Dendritic cell treated with granulocyte-macrophage colony-stimulating factor and Interleukin-4, amounts not matched to agents 40 ng/mL and 50 ng/mL, for 4 days (primary cell): ENCODE results near the gene CYSTM1.
A peak's percentile ranks its signal among the peaks of the same experiment; 100 is the strongest.
"Not testable (repeated sequence)": the region's sequence is repeated elsewhere in the genome, so short reads cannot be mapped to it uniquely, and the experiment has no call there.

Experiments used
- H3K27ac Mint-ChIP-seq: one replicate; pipeline ENCODE4 v1.8.0; 2022; ENCODE audit warnings: mild to moderate bottlenecking, mixed read lengths
- H3K27me3 Mint-ChIP-seq: one replicate; pipeline ENCODE4 v1.8.0; 2022; ENCODE audit warnings: mild to moderate bottlenecking, mixed read lengths
- H3K36me3 Mint-ChIP-seq: one replicate; pipeline ENCODE4 v1.8.0; 2022; ENCODE audit warnings: low read depth, mixed read lengths
- H3K4me1 Mint-ChIP-seq: one replicate; pipeline ENCODE4 v1.8.0; 2022; ENCODE audit warnings: low read depth, mixed read lengths
- H3K4me3 Mint-ChIP-seq: one replicate; pipeline ENCODE4 v1.8.0; 2022; ENCODE audit warnings: mild to moderate bottlenecking, moderate library complexity, mixed read lengths
- H3K9me3 Mint-ChIP-seq: one replicate; pipeline ENCODE4 v1.8.0; 2022; ENCODE audit warnings: mixed read lengths
- intact Hi-C: fragments of 100-400 bp; cut with micrococcal nuclease; formaldehyde crosslinking; loops from one replicate; pipeline ENCODE4 v1.15.0; 2022

The CYSTM1 gene

GRCh38 chr5:140154710-140155381 is 20.1 kb upstream of the CYSTM1 start:
- intact Hi-C loops: loop anchor here (5.0 kb wide), 1 partner anchor 368 kb away; no protein-coding TSS in a partner anchor
- not testable (repeated sequence) for H3K27ac Mint-ChIP-seq, H3K9me3 Mint-ChIP-seq

GRCh38 chr5:140157032-140157781 is 17.8 kb upstream of the CYSTM1 start:
- no peak overlapping the region for H3K4me3 Mint-ChIP-seq
- H3K36me3 Mint-ChIP-seq: no peaks in the 10 kb centered on the region
- no peaks in the 10 kb centered on the region for H3K9me3 Mint-ChIP-seq
- H3K27me3 Mint-ChIP-seq: peaks cover 15% of the 10 kb centered on the region
- peaks cover 20% of the 10 kb centered on the region for H3K4me1 Mint-ChIP-seq
- intact Hi-C loops: loop anchor here (1.0 to 5.0 kb wide), 3 partner anchors 11 to 370 kb away; no protein-coding TSS in a partner anchor
- H3K27ac Mint-ChIP-seq: no peak overlapping the region

More at GRCh38 chr5:140154710-140155381, 20.1 kb upstream of the CYSTM1 start:
- peaks cover 20% of the 10 kb centered on the region for H3K4me1 Mint-ChIP-seq
- H3K36me3 Mint-ChIP-seq, H3K4me3 Mint-ChIP-seq: not testable (repeated sequence)
- H3K27me3 Mint-ChIP-seq: peaks cover 13% of the 10 kb centered on the region

GRCh38 chr5:140159014-140159927 is 15.7 kb upstream of the CYSTM1 start:
- no peak overlapping the region for H3K4me3 Mint-ChIP-seq
- H3K4me1 Mint-ChIP-seq: peaks cover 10% of the 10 kb centered on the region
- intact Hi-C loops: loop anchor here (5.0 kb wide), 1 partner anchor 372 kb away; no protein-coding TSS in a partner anchor
- no peaks in the 10 kb centered on the region for H3K36me3 Mint-ChIP-seq
- H3K9me3 Mint-ChIP-seq: no peaks in the 10 kb centered on the region
- no peak overlapping the region for H3K27ac Mint-ChIP-seq
- H3K27me3 Mint-ChIP-seq: peaks cover 12% of the 10 kb centered on the region

- Mint-ChIP-seq H3K36me3 (no peaks in the 10 kb centered on the region), H3K4me3 (no peak overlapping the region), H3K9me3 (no peaks in the 10 kb centered on the region), H3K27ac (no peak overlapping the region), H3K27me3 (peaks cover 14% of the 10 kb centered on the region), H3K4me1 (peaks cover 6% of the 10 kb centered on the region)
- intact Hi-C loops: no loop called here
Measured at GRCh38 chr5:140162275-140162674, 12.7 kb upstream of the CYSTM1 start.

- Mint-ChIP-seq H3K4me1 (peaks cover 6% of the 10 kb centered on the region), H3K27ac (no peak overlapping the region), H3K36me3 (no peaks in the 10 kb centered on the region), H3K27me3 (peaks cover 10% of the 10 kb centered on the region), H3K9me3 (no peaks in the 10 kb centered on the region), H3K4me3 (no peak overlapping the region)
- intact Hi-C loops: no loop called here
Measured at GRCh38 chr5:140162781-140163180, 12.2 kb upstream of the CYSTM1 start.

- Mint-ChIP-seq H3K4me3 (no peak overlapping the region), H3K9me3 (no peaks in the 10 kb centered on the region), H3K36me3 (no peaks in the 10 kb centered on the region), H3K27ac (no peak overlapping the region), H3K4me1 (peaks cover 6% of the 10 kb centered on the region), H3K27me3 (peaks cover 7% of the 10 kb centered on the region)
- intact Hi-C loops: no loop called here
Measured at GRCh38 chr5:140165101-140165922, 9.7 kb upstream of the CYSTM1 start.

GRCh38 chr5:140165923-140166270 is 9.1 kb upstream of the CYSTM1 start:
- Mint-ChIP-seq H3K4me1 (peaks cover 6% of the 10 kb centered on the region), H3K4me3 (no peak overlapping the region), H3K27ac (no peak overlapping the region), H3K27me3 (peaks cover 7% of the 10 kb centered on the region), H3K9me3 (no peaks in the 10 kb centered on the region), H3K36me3 (no peaks in the 10 kb centered on the region)
- intact Hi-C loops: no loop called here

- H3K36me3 Mint-ChIP-seq: no peaks in the 10 kb centered on the region
- peak overlapping the region; percentile 35 for H3K27ac Mint-ChIP-seq
- H3K4me1 Mint-ChIP-seq: peaks cover 6% of the 10 kb centered on the region
- H3K27me3 Mint-ChIP-seq: peaks cover 9% of the 10 kb centered on the region
- H3K4me3 Mint-ChIP-seq: no peak overlapping the region
- H3K9me3 Mint-ChIP-seq: no peaks in the 10 kb centered on the region
- intact Hi-C loops: no loop called here
Measured at GRCh38 chr5:140166911-140167310, 8.1 kb upstream of the CYSTM1 start.

- no peak overlapping the region for H3K4me3 Mint-ChIP-seq
- no peaks in the 10 kb centered on the region for H3K9me3 Mint-ChIP-seq
- intact Hi-C loops: no loop called here
- H3K4me1 Mint-ChIP-seq: peaks cover 9% of the 10 kb centered on the region
- no peaks in the 10 kb centered on the region for H3K36me3 Mint-ChIP-seq
- peaks cover 6% of the 10 kb centered on the region for H3K27me3 Mint-ChIP-seq
- no peak overlapping the region for H3K27ac Mint-ChIP-seq
Measured at GRCh38 chr5:140168371-140168770, 6.6 kb upstream of the CYSTM1 start.

- H3K36me3 Mint-ChIP-seq: no peaks in the 10 kb centered on the region
- no peak overlapping the region for H3K4me3 Mint-ChIP-seq
- no peaks in the 10 kb centered on the region for H3K9me3 Mint-ChIP-seq
- intact Hi-C loops: no loop called here
- peaks cover 6% of the 10 kb centered on the region for H3K27me3 Mint-ChIP-seq
- no peak overlapping the region for H3K27ac Mint-ChIP-seq
- H3K4me1 Mint-ChIP-seq: peaks cover 16% of the 10 kb centered on the region
Measured at GRCh38 chr5:140169410-140169809, 5.6 kb upstream of the CYSTM1 start.

- Mint-ChIP-seq H3K27ac (no peak overlapping the region), H3K9me3 (no peaks in the 10 kb centered on the region), H3K4me1 (peaks cover 28% of the 10 kb centered on the region), H3K27me3 (peaks cover 2% of the 10 kb centered on the region), H3K36me3 (peaks cover 14% of the 10 kb centered on the region), H3K4me3 (no peak overlapping the region)
- intact Hi-C loops: no loop called here
Measured at GRCh38 chr5:140172483-140172882, 2.5 kb upstream of the CYSTM1 start.

- H3K27ac Mint-ChIP-seq: peak overlapping the region; percentile 3
Measured at GRCh38 chr5:140174014-140174413, 974 bp upstream of the CYSTM1 start.

GRCh38 chr5:140175367-140176030 is 511 bp downstream of the CYSTM1 start:
- Mint-ChIP-seq H3K4me3 (peak overlapping the region; percentile 98), H3K4me1 (peaks cover 35% of the 10 kb centered on the region), H3K27ac (peak overlapping the region; percentile 97), H3K27me3 (peaks cover 2% of the 10 kb centered on the region), H3K9me3 (no peaks in the 10 kb centered on the region), H3K36me3 (peaks cover 14% of the 10 kb centered on the region)
- intact Hi-C loops: loop anchor here (1.0 kb wide), 1 partner anchor 11 kb away; no protein-coding TSS in a partner anchor

More at GRCh38 chr5:140174014-140174413, 974 bp upstream of the CYSTM1 start:
- H3K27me3 Mint-ChIP-seq: peaks cover 2% of the 10 kb centered on the region
- peaks cover 14% of the 10 kb centered on the region for H3K36me3 Mint-ChIP-seq
- intact Hi-C loops: no loop called here
- no peak overlapping the region for H3K4me3 Mint-ChIP-seq
- H3K4me1 Mint-ChIP-seq: peaks cover 35% of the 10 kb centered on the region
- no peaks in the 10 kb centered on the region for H3K9me3 Mint-ChIP-seq
